Inferior parietal cortex (tissue), 1 donor: Measurements from ENCODE around the gene S100A8.

Experiments used
- DNase-seq: peaks from one replicate; pipeline ENCODE4 v3.0.0-alpha.2; 2016; ENCODE audit errors: extremely low spot score

S100A8 gene

GRCh38 chr1:153392822-153393221, 1.9 kb upstream of the S100A8 start:
- DNase-seq: no peak

DNA sequence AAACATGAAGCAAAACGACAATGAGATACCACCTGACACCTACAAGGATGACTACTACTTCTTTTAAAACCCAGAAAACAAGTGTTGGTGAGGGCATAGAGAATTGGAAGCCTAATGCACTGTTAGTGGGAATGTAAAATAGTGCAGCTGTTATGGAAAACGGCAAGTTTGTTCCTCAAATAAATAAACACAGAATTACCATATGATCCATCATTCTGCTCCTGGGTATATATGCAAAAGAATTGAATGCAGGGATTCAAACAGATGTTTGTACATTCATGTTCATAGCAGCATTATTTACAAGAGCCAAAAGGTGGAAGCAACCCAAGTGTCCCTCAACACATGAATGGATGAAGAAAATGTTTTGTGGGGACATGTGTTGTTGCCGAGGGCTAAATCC, 1.4 kb upstream of the S100A8 start:
- DNase-seq: no peak

DNA sequence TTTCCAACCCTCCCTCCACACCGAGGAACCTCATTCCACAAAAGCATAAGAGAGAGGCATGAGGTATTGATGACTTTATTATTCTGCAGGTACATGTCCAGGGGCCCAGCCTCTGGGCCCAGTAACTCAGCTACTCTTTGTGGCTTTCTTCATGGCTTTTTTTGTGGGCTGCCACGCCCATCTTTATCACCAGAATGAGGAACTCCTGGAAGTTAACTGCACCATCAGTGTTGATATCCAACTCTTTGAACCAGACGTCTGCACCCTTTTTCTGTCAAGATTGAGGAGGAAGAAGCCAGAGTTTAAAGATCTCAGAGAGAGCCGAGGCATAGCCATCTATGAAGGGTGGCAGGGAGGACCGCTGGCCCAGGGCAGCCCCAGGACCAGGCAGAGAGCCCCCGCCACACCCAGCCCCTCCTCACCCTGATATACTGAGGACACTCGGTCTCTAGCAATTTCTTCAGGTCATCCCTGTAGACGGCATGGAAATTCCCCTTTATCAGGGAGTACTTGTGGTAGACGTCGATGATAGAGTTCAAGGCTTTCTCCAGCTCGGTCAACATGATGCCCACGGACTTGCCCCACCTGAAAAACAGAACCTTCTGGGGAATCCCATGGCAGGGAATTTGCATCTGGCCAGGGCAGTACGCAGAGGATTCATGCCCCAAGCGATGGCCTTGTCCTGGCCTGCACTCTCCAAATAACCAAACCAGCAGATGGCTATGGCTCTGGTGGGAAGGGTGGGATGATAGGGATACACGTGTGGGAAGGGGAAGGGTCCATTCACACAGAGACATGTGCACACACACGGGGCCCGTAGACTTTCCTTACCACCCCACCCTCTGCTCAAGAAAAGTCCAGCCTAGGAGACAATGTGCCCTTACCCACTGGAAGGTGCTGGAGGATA, 647 bp downstream of the S100A8 start:
- DNase-seq: no peak

- no peak for DNase-seq
These were observed 1.5 kb downstream of the S100A8 start for GRCh38 chr1:153389401-153389800.

DNA sequence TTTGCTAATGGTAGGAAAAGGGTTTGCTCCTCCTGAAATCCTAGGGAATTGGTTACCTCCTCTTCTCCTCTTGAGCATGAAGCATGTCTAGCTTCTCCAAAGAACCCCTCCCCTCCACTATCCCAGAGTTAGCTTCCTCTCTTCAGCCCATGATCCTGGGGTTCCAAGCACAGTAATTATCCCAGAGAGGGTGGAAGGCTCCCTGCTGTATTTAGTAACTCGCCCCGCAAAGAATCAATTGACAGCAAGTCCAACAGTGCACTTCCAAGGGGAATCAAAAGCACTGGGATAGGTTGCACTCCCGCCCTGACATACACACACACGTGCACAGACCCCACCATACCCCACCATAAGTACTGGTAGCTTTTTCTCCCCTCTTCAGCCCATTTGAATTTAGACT, 3.1 kb downstream of the S100A8 start:
- no peak for DNase-seq

DNA sequence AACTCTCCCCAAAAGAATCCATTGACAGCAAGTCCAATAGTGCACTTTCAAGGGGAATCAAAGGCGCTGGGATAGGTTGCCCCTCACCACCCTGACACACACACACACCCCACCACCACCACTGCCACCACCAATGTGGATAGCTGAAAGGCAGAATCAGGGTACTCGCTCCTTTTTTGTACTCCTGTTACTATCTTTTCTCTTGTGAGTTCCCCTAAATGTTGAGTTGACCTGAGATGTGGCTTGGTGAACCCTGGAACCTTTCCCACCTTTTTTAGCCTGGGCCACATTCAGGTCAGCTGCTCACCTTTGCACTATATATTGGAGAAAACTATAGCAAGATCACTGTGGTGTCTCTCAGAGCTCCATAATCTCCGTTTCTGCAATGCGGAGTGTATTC, 3.9 kb downstream of the S100A8 start:
- DNase-seq: no peak

DNA sequence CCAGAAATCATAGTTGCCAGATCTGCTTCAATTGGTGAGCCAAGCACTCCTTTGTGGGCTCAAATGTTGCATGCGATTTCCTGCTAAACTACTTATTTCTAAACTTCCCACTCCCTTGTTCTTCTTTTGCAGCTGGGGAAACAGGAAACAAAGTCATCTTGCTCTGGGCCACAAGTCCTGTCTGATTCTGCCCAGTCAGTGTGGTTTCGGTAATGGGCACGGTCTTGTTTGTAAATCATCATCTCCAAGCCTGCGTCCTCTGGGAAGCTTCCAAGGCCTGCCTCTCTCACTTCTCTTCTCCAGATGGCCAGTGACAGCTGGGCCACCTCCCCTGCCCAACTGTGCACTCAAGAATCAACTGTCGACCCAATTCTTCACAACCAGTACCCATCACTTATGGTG, 4.4 kb downstream of the S100A8 start:
- DNase-seq: peak; percentile 17

DNA sequence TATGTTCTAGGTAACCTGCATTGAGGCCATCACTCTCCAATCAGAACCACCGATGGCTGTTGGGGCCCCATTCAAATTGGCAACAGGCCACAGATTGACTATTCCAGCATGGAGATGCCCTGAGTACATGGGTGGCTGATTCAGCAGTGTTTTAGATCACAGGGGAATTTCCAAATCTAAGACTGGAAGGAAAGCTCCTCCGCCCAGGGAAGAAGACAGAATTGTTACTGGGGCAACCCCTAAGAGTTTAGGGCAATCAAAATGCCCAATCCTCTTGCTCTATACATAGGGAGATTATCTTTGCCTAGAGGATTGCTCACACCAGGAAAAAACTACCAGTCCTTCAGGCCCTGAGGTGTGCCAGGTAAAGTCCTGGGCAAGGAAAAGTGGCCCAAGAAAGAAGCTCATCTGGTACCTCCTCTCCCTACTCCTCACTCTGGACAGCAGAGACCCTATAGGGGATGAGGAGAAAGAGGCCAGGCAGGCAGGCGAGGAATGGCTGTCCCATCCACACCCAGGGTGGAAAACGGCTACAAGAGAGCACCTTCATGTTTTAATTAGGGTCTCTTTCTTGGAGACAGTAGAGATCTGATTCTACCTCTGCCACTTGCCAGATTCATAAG, 5.8 kb downstream of the S100A8 start:
- no peak for DNase-seq

- DNase-seq: no peak
These were observed 10.2 kb downstream of the S100A8 start for GRCh38 chr1:153380711-153381110.

GRCh38 chr1:153379591-153379990, 11.3 kb downstream of the S100A8 start:
- DNase-seq: no peak

GRCh38 chr1:153375511-153375910, 15.4 kb downstream of the S100A8 start, which contains the start of gene S100A12:
Gene S100A12, minus strand, starts transcription at chr1:153375621. Its CDS starts 1,029 bp downstream, at chr1:153374592.
- DNase-seq: no peak

DNA sequence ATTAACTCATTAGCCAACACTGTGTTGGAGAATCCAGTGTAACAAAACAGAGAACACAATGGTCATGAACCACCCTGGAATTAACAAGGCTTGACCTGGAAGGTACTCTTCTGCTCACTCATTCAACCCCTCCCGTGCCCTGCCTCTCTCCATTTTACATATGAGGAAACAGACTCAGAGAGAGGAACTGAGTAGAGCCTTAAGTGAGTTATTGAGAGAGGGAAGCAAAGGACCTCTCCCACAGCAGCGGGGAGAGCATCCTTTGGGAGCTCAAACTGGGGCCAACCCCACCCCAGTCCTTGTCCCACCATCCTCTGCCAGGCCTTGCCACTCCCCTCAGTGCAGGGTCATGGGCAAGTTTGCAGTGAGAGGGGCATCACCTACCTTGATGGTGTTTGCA, 16.8 kb downstream of the S100A8 start:
- no peak for DNase-seq

- no peak for DNase-seq
These were observed 18.3 kb downstream of the S100A8 start for GRCh38 chr1:153372571-153372970.

DNA sequence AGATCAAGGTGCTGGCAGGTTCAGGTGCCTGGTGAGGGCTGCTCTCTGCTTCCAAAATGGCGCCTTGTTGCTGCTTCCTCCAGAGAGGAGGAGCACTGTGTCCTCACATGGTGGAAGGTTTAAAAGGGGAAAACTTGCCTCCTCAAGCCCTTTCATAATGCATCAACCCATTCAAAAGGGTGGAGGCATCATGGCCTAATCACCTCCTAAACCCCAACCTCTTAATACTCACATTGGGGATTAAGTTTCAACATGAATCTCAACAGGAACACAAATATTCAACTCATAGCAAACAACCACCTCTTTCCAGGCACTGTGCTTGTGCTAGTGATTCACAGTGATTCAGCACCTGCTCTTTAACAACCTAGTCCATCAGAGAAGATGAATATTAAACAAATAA, 19.6 kb downstream of the S100A8 start:
- no peak for DNase-seq

DNA sequence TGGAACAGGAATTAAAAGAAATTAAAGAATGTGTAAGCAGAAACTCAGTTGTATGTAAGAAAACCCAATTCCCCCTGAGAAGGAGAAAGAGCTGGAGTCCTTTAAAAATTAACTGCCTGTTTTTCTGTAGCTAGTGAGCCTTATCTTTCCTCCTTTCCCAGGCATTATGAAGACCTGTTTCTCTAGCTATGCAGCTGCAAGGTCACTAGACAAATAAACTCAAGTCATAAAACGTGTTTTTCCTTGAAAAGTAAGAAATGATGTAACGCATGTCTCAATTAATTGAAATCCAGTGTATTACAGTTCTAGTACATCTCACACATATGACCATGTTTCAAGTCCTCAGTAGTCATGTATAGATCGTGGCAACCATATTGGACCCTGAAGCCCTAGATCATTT, 20.7 kb downstream of the S100A8 start:
- no peak for DNase-seq

GRCh38 chr1:153368495-153368894, 22.4 kb downstream of the S100A8 start:
- no peak for DNase-seq

DNA sequence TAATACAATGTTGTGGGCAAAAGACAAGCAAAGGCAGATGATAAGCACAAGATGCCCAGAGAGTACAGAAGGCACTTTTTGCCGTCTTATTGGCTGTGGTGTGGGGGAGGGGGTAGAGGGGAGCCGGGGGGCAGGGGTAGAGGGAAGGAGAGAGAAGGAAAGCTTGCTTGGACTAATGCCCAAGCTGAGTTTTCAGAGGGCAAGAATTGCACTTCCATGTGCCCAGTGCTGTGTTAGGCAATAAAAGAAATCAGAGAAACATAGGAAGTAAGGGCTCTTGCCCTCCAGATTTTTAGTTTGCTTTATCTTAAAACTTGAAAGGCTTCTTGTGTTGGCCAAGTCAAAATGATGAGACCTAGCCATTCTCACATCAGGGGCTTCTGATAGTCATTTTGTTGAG, 23.8 kb downstream of the S100A8 start:
- DNase-seq: no peak

DNA sequence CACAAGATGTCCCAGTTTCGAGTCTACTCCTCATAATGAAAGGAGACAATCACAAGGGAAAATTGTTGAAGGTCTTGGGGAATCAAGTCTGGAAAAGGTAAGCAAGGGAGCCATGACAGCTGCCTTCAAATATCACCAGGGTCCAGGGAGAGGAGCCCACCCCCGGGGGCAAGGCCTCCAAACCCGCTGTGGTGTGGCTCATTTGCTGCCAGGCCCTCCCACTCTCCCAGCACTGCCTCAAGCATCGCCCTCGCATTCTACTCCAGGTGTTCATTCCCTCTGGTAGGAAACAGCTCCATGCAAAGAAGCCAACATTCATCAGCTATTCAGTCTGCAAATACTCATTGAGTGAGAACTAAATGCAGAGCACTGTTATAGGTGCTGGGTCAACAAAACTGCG, 24.6 kb downstream of the S100A8 start:
- DNase-seq: no peak

- no peak for DNase-seq
These were observed 25.2 kb downstream of the S100A8 start for GRCh38 chr1:153365696-153366095.

DNA sequence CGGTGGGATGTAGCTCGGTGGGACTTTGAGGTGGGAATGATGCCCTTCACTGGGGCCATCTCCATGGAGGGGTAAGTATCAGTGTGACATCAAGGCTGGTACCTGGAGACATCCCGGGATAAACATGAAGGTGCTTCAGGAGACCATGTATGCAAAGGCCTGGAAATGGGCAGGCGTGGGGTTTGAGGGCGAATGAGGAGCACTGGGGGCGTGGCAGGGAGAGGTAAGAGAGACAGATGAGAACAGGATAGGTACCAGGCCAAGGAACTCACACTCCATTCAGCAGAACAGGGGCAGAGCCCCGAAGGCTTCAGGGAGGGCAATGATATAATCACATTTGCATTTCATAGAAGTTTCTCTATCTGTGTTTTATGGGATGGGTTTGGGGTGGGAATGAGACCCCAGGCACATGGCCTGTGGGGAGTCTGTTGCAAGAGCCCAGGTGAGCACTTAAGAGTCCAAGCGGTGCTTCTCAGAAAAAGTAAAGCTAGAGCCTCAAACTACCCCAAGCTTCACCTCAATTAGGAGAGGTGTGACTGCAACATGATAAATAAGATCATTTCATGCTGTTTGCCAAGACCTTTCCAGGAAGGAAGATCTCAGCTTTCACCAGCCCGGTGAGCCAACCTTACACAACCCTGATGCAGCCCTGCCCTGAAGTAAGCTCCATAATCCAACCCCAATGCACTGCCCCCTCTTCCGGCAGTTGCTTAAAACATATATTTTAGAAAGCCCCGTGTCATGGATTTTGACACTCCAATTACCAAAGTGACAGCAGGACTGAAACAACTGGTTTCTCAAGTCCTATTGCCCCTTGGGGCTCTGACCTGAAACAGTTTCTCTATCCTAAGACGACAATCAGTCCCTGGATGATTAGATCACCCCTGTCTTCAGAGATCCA, 25.9 kb downstream of the S100A8 start:
- no peak for DNase-seq

DNA sequence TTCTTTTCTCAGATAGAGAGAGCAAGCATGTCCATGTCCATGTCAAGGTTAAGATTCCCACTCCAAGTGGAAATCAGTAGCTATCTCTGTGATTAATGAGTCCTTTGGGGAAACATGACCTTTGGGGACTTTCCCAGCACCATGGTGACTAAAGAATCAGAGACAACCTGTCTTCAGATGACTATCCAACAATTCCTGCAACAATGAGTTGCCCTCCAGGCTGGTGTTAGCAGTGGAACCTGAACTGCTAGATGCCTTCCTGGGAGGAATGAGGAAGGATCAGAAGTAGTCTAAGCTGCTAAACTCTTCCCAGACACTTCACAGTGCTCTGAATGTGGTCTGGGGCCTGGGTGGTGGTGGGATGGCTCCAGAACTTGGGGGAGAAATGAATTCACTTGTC, 26.7 kb downstream of the S100A8 start:
- DNase-seq: no peak

GRCh38 chr1:153363641-153364040, 27.2 kb downstream of the S100A8 start:
- DNase-seq: no peak
